Measurements from ENCODE around the gene ARHGAP25. TPM values are rescaled to one million over a fixed set of nuclear protein-coding genes. Genes with fewer than 3 reads are reported as not detected.

Gene ARHGAP25
- total and polyA plus RNA-seq, 4 donors = 3.5 to 7.0 (median 5.3) TPM

DNA sequence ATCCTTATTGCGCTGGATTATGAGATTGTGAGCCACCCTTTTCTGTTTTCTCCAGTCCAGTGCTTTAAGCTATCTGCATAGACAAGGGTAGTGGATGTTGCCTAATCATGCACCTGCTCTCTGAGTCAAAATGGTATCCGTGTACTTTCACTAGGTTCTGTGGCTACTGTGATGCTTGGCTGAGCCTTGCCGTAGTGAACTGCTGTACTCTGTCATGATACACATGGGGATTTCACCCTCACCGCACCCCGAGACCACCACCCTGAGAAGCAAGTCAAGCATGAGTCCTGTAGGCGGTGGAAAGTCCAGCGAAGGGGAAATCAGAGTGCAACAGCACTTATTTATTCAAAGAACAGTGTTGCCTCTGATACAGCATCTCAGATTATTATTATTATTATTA lies 55.0 kb downstream of the ARHGAP25 start:
- peaks cover 0 to 2% (median 0%) of the 10 kb centered on the region in 4 donors for H3K4me1 ChIP-seq (ENCODE audit: control insufficient read depth in 4 of 4, insufficient read depth in 4 of 4, low read length in 3 of 4)
- H3K9me3 ChIP-seq (ENCODE audit: control insufficient read depth in 4 of 4, low read length in 3 of 4) = no peaks in the 10 kb centered on the region
- no peak overlapping the region for H3K9ac ChIP-seq (ENCODE audit: low read depth in 1 of 2, low read length in 2 of 2)
- no peak overlapping the region for H3K4me3 ChIP-seq (ENCODE audit: low read depth in 1 of 3, low read length in 3 of 3)
- TF ChIP-seq, protein P1, sequence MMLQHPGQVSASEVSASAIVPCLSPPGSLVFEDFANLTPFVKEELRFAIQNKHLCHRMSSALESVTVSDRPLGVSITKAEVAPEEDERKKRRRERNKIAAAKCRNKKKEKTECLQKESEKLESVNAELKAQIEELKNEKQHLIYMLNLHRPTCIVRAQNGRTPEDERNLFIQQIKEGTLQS (IDR thresholded peaks at IDR 0.05) = no peak
- no peak for TF ChIP-seq RXRA (IDR thresholded peaks at IDR 0.05)
- no peak for TF ChIP-seq FOXA1 (IDR thresholded peaks at IDR 0.05)
- TF ChIP-seq GABPA (IDR thresholded peaks at IDR 0.05 in 1 of 2, conservative IDR thresholded peaks at IDR 0.05 in 1 of 2) = no peak
- TF ChIP-seq NR2F2 (IDR thresholded peaks at IDR 0.05) = no peak
- TF ChIP-seq FOXA2 (IDR thresholded peaks at IDR 0.05) = no peak
- TF ChIP-seq, protein P2, sequence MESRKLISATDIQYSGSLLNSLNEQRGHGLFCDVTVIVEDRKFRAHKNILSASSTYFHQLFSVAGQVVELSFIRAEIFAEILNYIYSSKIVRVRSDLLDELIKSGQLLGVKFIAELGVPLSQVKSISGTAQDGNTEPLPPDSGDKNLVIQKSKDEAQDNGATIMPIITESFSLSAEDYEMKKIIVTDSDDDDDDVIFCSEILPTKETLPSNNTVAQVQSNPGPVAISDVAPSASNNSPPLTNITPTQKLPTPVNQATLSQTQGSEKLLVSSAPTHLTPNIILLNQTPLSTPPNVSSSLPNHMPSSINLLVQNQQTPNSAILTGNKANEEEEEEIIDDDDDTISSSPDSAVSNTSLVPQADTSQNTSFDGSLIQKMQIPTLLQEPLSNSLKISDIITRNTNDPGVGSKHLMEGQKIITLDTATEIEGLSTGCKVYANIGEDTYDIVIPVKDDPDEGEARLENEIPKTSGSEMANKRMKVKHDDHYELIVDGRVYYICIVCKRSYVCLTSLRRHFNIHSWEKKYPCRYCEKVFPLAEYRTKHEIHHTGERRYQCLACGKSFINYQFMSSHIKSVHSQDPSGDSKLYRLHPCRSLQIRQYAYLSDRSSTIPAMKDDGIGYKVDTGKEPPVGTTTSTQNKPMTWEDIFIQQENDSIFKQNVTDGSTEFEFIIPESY (IDR thresholded peaks at IDR 0.05) = no peak
- TF ChIP-seq TAF1 (conservative IDR thresholded peaks at IDR 0.05) = no peak
- TF ChIP-seq YY1 (IDR thresholded peaks at IDR 0.05) = no peak
- TF ChIP-seq EGR1 (IDR thresholded peaks at IDR 0.05; ENCODE audit: low read depth in 2 of 2) = no peak
- TF ChIP-seq, protein P3, sequence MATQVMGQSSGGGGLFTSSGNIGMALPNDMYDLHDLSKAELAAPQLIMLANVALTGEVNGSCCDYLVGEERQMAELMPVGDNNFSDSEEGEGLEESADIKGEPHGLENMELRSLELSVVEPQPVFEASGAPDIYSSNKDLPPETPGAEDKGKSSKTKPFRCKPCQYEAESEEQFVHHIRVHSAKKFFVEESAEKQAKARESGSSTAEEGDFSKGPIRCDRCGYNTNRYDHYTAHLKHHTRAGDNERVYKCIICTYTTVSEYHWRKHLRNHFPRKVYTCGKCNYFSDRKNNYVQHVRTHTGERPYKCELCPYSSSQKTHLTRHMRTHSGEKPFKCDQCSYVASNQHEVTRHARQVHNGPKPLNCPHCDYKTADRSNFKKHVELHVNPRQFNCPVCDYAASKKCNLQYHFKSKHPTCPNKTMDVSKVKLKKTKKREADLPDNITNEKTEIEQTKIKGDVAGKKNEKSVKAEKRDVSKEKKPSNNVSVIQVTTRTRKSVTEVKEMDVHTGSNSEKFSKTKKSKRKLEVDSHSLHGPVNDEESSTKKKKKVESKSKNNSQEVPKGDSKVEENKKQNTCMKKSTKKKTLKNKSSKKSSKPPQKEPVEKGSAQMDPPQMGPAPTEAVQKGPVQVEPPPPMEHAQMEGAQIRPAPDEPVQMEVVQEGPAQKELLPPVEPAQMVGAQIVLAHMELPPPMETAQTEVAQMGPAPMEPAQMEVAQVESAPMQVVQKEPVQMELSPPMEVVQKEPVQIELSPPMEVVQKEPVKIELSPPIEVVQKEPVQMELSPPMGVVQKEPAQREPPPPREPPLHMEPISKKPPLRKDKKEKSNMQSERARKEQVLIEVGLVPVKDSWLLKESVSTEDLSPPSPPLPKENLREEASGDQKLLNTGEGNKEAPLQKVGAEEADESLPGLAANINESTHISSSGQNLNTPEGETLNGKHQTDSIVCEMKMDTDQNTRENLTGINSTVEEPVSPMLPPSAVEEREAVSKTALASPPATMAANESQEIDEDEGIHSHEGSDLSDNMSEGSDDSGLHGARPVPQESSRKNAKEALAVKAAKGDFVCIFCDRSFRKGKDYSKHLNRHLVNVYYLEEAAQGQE (IDR thresholded peaks at IDR 0.05) = no peak
- peaks cover 0 to 5% (median 2%) of the 10 kb centered on the region in 4 donors for H3K36me3 ChIP-seq (ENCODE audit: control insufficient read depth in 4 of 4, insufficient read depth in 3 of 4, low read depth in 1 of 4, low read length in 3 of 4)
- WGBS = 89% methylated on average over 7 of the region's 7 CpGs
- no peak for DNase-seq (ENCODE audit: low spot score)
- no peak overlapping the region for H3K27ac ChIP-seq (ENCODE audit: low read depth in 1 of 2, low read length in 2 of 2)
- no peaks in the 10 kb centered on the region for H3K27me3 ChIP-seq (ENCODE audit: control insufficient read depth in 4 of 4, insufficient read depth in 4 of 4, low read length in 3 of 4)

DNA sequence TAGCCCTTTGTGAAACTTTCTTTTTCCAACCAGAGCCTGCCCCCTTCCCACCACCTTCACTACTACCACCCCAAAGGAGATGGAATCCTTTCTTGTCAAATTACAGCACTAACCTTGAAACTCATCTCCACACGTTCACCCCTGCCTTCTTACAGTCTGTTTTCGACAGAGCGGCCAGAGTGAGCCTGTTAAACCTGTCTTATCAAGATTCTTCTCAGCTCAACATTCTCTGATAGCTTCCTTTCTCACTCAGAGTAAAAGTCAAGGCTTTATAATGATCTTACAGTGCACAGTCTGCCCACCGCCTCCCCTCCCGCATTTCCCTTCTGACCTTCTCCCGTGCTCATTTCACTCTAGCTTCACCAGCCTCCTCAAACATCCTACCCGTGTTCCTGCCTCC lies 56.0 kb downstream of the ARHGAP25 start:
- WGBS = 68% methylated on average over 7 of the region's 7 CpGs
- Histone ChIP-seq H3K4me1 (ENCODE audit: control insufficient read depth in 4 of 4, insufficient read depth in 4 of 4, low read length in 3 of 4) (no peaks in the 10 kb centered on the region), H3K9ac (ENCODE audit: low read depth in 1 of 2, low read length in 2 of 2) (no peak overlapping the region), H3K27me3 (ENCODE audit: control insufficient read depth in 4 of 4, insufficient read depth in 4 of 4, low read length in 3 of 4) (no peaks in the 10 kb centered on the region), H3K9me3 (ENCODE audit: control insufficient read depth in 4 of 4, low read length in 3 of 4) (no peaks in the 10 kb centered on the region), H3K36me3 (ENCODE audit: control insufficient read depth in 4 of 4, insufficient read depth in 3 of 4, low read depth in 1 of 4, low read length in 3 of 4) (peaks cover 0 to 5% (median 2%) of the 10 kb centered on the region in 4 donors), H3K27ac (ENCODE audit: low read depth in 1 of 2, low read length in 2 of 2) (no peak overlapping the region), H3K4me3 (ENCODE audit: low read depth in 1 of 3, low read length in 3 of 3) (no peak overlapping the region)
- TF ChIP-seq, protein P1 (IDR thresholded peaks at IDR 0.05) = no peak
- TF ChIP-seq GABPA (IDR thresholded peaks at IDR 0.05 in 1 of 2, conservative IDR thresholded peaks at IDR 0.05 in 1 of 2) = no peak
- TF ChIP-seq, protein P4, sequence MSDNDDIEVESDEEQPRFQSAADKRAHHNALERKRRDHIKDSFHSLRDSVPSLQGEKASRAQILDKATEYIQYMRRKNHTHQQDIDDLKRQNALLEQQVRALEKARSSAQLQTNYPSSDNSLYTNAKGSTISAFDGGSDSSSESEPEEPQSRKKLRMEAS (IDR thresholded peaks at IDR 0.05) = no peak
- no peak for TF ChIP-seq FOXA1 (IDR thresholded peaks at IDR 0.05)
- no peak for TF ChIP-seq YY1 (IDR thresholded peaks at IDR 0.05)
- TF ChIP-seq SP1 (IDR thresholded peaks at IDR 0.05) = no peak
- no peak for TF ChIP-seq RAD21 (IDR thresholded peaks at IDR 0.05)
- TF ChIP-seq EGR1 (IDR thresholded peaks at IDR 0.05; ENCODE audit: low read depth in 2 of 2) = no peak
- TF ChIP-seq, protein P5, sequence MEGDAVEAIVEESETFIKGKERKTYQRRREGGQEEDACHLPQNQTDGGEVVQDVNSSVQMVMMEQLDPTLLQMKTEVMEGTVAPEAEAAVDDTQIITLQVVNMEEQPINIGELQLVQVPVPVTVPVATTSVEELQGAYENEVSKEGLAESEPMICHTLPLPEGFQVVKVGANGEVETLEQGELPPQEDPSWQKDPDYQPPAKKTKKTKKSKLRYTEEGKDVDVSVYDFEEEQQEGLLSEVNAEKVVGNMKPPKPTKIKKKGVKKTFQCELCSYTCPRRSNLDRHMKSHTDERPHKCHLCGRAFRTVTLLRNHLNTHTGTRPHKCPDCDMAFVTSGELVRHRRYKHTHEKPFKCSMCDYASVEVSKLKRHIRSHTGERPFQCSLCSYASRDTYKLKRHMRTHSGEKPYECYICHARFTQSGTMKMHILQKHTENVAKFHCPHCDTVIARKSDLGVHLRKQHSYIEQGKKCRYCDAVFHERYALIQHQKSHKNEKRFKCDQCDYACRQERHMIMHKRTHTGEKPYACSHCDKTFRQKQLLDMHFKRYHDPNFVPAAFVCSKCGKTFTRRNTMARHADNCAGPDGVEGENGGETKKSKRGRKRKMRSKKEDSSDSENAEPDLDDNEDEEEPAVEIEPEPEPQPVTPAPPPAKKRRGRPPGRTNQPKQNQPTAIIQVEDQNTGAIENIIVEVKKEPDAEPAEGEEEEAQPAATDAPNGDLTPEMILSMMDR (IDR thresholded peaks at IDR 0.05; ENCODE audit: low read depth, low read length, missing input control) = no peak
- TF ChIP-seq TAF1 (conservative IDR thresholded peaks at IDR 0.05) = no peak
- TF ChIP-seq HNF4A (conservative IDR thresholded peaks at IDR 0.05) = no peak
- TF ChIP-seq, protein P2 (IDR thresholded peaks at IDR 0.05) = no peak
- TF ChIP-seq HNF4G (IDR thresholded peaks at IDR 0.05) = no peak
- TF ChIP-seq, protein P3 (IDR thresholded peaks at IDR 0.05) = no peak
- DNase-seq (ENCODE audit: low spot score) = no peak
